GM06990 (cell line): Measurements from ENCODE around the gene ORAI1.
"Not testable (repeated sequence)": the region's sequence is repeated elsewhere in the genome, so short reads cannot be mapped to it uniquely, and the experiment has no call there.

Source experiments
- DNase-seq: peaks from one replicate; pipeline ENCODE4 v3.0.0-alpha.2; 2011; ENCODE audit not compliant: insufficient read length; ENCODE audit errors: extremely low read depth
- H3K27me3 ChIP-seq: replicated peaks from 2 replicates; pipeline ENCODE4 v1.6.0; 2011; ENCODE audit warnings: low read length; ENCODE audit not compliant: control insufficient read depth, insufficient read depth
- H3K36me3 ChIP-seq: 2 replicates; pipeline ENCODE4 v1.5.1; 2011; ENCODE audit warnings: low read length; ENCODE audit not compliant: control insufficient read depth, insufficient read depth
- H3K4me3 ChIP-seq: replicated peaks from 2 replicates; pipeline ENCODE4 v1.5.1; 2011; ENCODE audit warnings: low read depth, mild to moderate bottlenecking, control low read depth, low read length
- CTCF ChIP-seq: IDR thresholded peaks from 2 replicates; pipeline ENCODE4 v1.5.1; 2011; ENCODE audit warnings: low read length, control low read depth, mild to moderate bottlenecking, inconsistent platforms; ENCODE audit not compliant: insufficient read depth, poor library complexity, severe bottlenecking

Gene ORAI1

GRCh38 chr12:121657305-121658008, 31.1 kb downstream of the ORAI1 start:
- no peaks in the 10 kb centered on the region for H3K36me3 ChIP-seq
- H3K4me3 ChIP-seq, result no peak overlapping the region
- no peaks in the 10 kb centered on the region for H3K27me3 ChIP-seq
- no peak for TF ChIP-seq CTCF
- DNase-seq, result no peak

- H3K36me3 ChIP-seq, H3K27me3 ChIP-seq, DNase-seq, H3K4me3 ChIP-seq: not testable (repeated sequence)
Observed at GRCh38 chr12:121661353-121662105, 35.2 kb downstream of the ORAI1 start.

- no peak for DNase-seq
- Histone ChIP-seq H3K36me3 (peaks cover 1% of the 10 kb centered on the region; the same call in 1 of the 2 replicates), H3K4me3 (no peak overlapping the region), H3K27me3 (no peaks in the 10 kb centered on the region)
- TF ChIP-seq CTCF, result no peak
Observed at GRCh38 chr12:121663610-121663929, 37.2 kb downstream of the ORAI1 start.

GRCh38 chr12:121666829-121667228, 40.5 kb downstream of the ORAI1 start:
- not testable (repeated sequence) for H3K4me3 ChIP-seq, H3K36me3 ChIP-seq, DNase-seq, H3K27me3 ChIP-seq

- peak; percentile 65 for TF ChIP-seq CTCF
- H3K4me3 ChIP-seq, result no peak overlapping the region
- DNase-seq, result no peak
Observed at GRCh38 chr12:121668750-121669520, 42.6 kb downstream of the ORAI1 start.

GRCh38 chr12:121669521-121669900, 43.2 kb downstream of the ORAI1 start, which contains the start of gene MORN3:
MORN3 (minus strand) TSS chr12:121669654; CDS start chr12:121669483, 171 bp downstream.
- DNase-seq, result no peak
- no peak for TF ChIP-seq CTCF
- Histone ChIP-seq H3K4me3 (no peak within 1 kb of the TSS), H3K27me3 (no peaks in the 10 kb centered on the region), H3K36me3 (peaks cover 1% of the 10 kb centered on the region; the same call in 1 of the 2 replicates)

More at GRCh38 chr12:121668750-121669520, 42.6 kb downstream of the ORAI1 start:
- no peaks in the 10 kb centered on the region for H3K27me3 ChIP-seq
- H3K36me3 ChIP-seq, result peaks cover 1% of the 10 kb centered on the region; the same call in 1 of the 2 replicates
